ENCODE measurements around the gene TPRN. TPM values are rescaled to one million over a fixed set of nuclear protein-coding genes. Genes with fewer than 3 reads are reported as not detected.
A peak's percentile ranks its signal among the peaks of the same experiment; 100 is the strongest.

TPRN gene
- total RNA-seq, 1 experiment from 2014 or later, result 24.9 TPM

- Histone ChIP-seq H3K9me2 (ENCODE audit: insufficient read depth) (no peaks in the 10 kb centered on the region), H3K27me3 (ENCODE audit: insufficient read depth, low read length) (no peaks in the 10 kb centered on the region), H3K4me2 (ENCODE audit: low read length) (0 out of 2 replicates have a peak overlapping the region, but pooled peaks have one; percentile 77), H3K9ac (ENCODE audit: low read length) (no peak overlapping the region), H3K27ac (ENCODE audit: low read depth, low read length) (peak overlapping the region; percentile 94; the same call in 1 of the 2 replicates), H3K79me2 (ENCODE audit: insufficient read depth, low read length) (no peaks in the 10 kb centered on the region), H3K9me3 (ENCODE audit: control insufficient read depth in 1 of 2, insufficient read depth in 1 of 2, low read depth in 1 of 2, low read length in 2 of 2) (no peaks in the 10 kb centered on the region), H3K4me1 (ENCODE audit: control insufficient read depth in 1 of 2, insufficient read depth in 2 of 2, low read length in 2 of 2) (peaks cover 35 to 67% of the 10 kb centered on the region in 2 experiments), H2AFZ (ENCODE audit: low read depth, low read length, poor library complexity, severe bottlenecking) (no peak overlapping the region), H4K20me1 (ENCODE audit: insufficient read depth) (no peaks in the 10 kb centered on the region), H3K4me3 (replicated peaks in 1 of 2; ENCODE audit: low read depth in 1 of 2, low read length in 2 of 2) (no peak overlapping the region), H3K36me3 (ENCODE audit: control insufficient read depth in 1 of 2, insufficient read depth in 2 of 2, low read length in 2 of 2) (no peaks in the 10 kb centered on the region)
- no peak for DNase-seq (ENCODE audit: low read depth, low spot score)
- ChIA-PET POLR2A (interaction anchor here (1.0 kb wide), 1 partner anchor 19 kb away, joined by 3 read pairs; the partner anchor contains the start of gene TPRN), CTCF (interaction anchor here (1.1 kb wide), 1 partner anchor 69 kb away, joined by 4 read pairs; no protein-coding TSS in a partner anchor), RAD21 (ENCODE audit: low non-redundant PET in 1 of 2, low total read pairs in 2 of 2, uncharacterized antibody in 2 of 2, unreplicated experiment in 2 of 2) (no interaction called here)
- ATAC-seq, result no peak
- intact Hi-C loops (cut with micrococcal nuclease), result loop anchor here (10.0 kb wide), 1 partner anchor 435 kb away; no protein-coding TSS in a partner anchor
- TF ChIP-seq EZH2phosphoT487 (IDR thresholded peaks at IDR 0.05; ENCODE audit: borderline replicate concordance) (no peak), CEBPB (IDR thresholded peaks at IDR 0.05; ENCODE audit: low read depth) (no peak), RAD21 (IDR thresholded peaks at IDR 0.05; ENCODE audit: low read depth) (no peak), EZH2 (IDR thresholded peaks at IDR 0.05) (no peak), ELF1 (IDR thresholded peaks at IDR 0.05; ENCODE audit: borderline replicate concordance, low read depth) (no peak), SP1 (IDR thresholded peaks at IDR 0.05; ENCODE audit: low read depth) (no peak), POLR2A (IDR thresholded peaks at IDR 0.05; ENCODE audit: borderline replicate concordance, extremely low read depth, insufficient read depth, insufficient read length) (no peak), CBX3 (IDR thresholded peaks at IDR 0.05; ENCODE audit: low read depth) (no peak), JUND (IDR thresholded peaks at IDR 0.05) (no peak), MAX (IDR thresholded peaks at IDR 0.05) (no peak), ATF3 (IDR thresholded peaks at IDR 0.05) (no peak)
- TF ChIP-seq, protein P1, sequence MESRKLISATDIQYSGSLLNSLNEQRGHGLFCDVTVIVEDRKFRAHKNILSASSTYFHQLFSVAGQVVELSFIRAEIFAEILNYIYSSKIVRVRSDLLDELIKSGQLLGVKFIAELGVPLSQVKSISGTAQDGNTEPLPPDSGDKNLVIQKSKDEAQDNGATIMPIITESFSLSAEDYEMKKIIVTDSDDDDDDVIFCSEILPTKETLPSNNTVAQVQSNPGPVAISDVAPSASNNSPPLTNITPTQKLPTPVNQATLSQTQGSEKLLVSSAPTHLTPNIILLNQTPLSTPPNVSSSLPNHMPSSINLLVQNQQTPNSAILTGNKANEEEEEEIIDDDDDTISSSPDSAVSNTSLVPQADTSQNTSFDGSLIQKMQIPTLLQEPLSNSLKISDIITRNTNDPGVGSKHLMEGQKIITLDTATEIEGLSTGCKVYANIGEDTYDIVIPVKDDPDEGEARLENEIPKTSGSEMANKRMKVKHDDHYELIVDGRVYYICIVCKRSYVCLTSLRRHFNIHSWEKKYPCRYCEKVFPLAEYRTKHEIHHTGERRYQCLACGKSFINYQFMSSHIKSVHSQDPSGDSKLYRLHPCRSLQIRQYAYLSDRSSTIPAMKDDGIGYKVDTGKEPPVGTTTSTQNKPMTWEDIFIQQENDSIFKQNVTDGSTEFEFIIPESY (IDR thresholded peaks at IDR 0.05; ENCODE audit: extremely low read depth, insufficient replicate concordance, low read length), result no peak
- TF ChIP-seq, protein P2, sequence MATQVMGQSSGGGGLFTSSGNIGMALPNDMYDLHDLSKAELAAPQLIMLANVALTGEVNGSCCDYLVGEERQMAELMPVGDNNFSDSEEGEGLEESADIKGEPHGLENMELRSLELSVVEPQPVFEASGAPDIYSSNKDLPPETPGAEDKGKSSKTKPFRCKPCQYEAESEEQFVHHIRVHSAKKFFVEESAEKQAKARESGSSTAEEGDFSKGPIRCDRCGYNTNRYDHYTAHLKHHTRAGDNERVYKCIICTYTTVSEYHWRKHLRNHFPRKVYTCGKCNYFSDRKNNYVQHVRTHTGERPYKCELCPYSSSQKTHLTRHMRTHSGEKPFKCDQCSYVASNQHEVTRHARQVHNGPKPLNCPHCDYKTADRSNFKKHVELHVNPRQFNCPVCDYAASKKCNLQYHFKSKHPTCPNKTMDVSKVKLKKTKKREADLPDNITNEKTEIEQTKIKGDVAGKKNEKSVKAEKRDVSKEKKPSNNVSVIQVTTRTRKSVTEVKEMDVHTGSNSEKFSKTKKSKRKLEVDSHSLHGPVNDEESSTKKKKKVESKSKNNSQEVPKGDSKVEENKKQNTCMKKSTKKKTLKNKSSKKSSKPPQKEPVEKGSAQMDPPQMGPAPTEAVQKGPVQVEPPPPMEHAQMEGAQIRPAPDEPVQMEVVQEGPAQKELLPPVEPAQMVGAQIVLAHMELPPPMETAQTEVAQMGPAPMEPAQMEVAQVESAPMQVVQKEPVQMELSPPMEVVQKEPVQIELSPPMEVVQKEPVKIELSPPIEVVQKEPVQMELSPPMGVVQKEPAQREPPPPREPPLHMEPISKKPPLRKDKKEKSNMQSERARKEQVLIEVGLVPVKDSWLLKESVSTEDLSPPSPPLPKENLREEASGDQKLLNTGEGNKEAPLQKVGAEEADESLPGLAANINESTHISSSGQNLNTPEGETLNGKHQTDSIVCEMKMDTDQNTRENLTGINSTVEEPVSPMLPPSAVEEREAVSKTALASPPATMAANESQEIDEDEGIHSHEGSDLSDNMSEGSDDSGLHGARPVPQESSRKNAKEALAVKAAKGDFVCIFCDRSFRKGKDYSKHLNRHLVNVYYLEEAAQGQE (IDR thresholded peaks at IDR 0.05; ENCODE audit: low read depth), result no peak
- BruUV-seq (replicated peaks), result no TSS peak
Observed at GRCh38 chr9:137219757-137220316, 19.3 kb upstream of the TPRN start.
